ENCODE measurements around the gene HNRNPA1L2. TPM values are rescaled to one million over a fixed set of nuclear protein-coding genes. Genes with fewer than 3 reads are reported as not detected.

The HNRNPA1L2 gene
- total and polyA plus RNA-seq, 12 donors: 1.7 to 9.1 (median 3.5) TPM

- H3K36me3 ChIP-seq: peaks cover 0 to 35% (median 0%) of the 10 kb centered on the region in 9 donors
- H3K4me3 ChIP-seq: no peak overlapping the region
- DNase-seq (no peak), ATAC-seq (no peak)
- H3K4me1 ChIP-seq: peaks cover 0 to 22% (median 12%) of the 10 kb centered on the region in 9 donors
- no peaks in the 10 kb centered on the region for H3K27me3 ChIP-seq
- no peaks in the 10 kb centered on the region for H3K9me3 ChIP-seq
- no peak for TF ChIP-seq CTCF (IDR thresholded peaks at IDR 0.05)
- intact Hi-C loops (cut with DNase I): no loop called here
- H3K27ac ChIP-seq: no peak overlapping the region
Observed at GRCh38 chr13:52646967-52647366, 4.7 kb downstream of the HNRNPA1L2 start.

GRCh38 chr13:52650731-52651130 lies 8.5 kb downstream of the HNRNPA1L2 start:
- no peak overlapping the region for H3K27ac ChIP-seq
- DNase-seq (no peak), ATAC-seq (no peak)
- WGBS, 2 donors: 69 to 70% methylated on average over 6 of the region's 6 CpGs
- no peak for TF ChIP-seq CTCF (IDR thresholded peaks at IDR 0.05)
- intact Hi-C loops (cut with DNase I): loop anchor here in 4 of 10 donors (5.0 to 10.0 kb wide), 2 partner anchors 33 to 196 kb away; partner anchors contain the start of genes CKAP2 (in 1 of the 4) and VPS36 (in 1 of the 4)
- no peaks in the 10 kb centered on the region for H3K9me3 ChIP-seq
- H3K27me3 ChIP-seq: no peaks in the 10 kb centered on the region
- H3K4me1 ChIP-seq: peaks cover 0 to 39% (median 33%) of the 10 kb centered on the region in 9 donors
- H3K4me3 ChIP-seq: peak overlapping the region in 6 of 10 donors; percentile 68 to 84 (median 74)
- peaks cover 0 to 21% (median 0%) of the 10 kb centered on the region in 9 donors for H3K36me3 ChIP-seq

- peak in 1 of 9 donors; percentile 13 for TF ChIP-seq CTCF (IDR thresholded peaks at IDR 0.05)
- Histone ChIP-seq H3K9me3 (no peaks in the 10 kb centered on the region), H3K27me3 (no peaks in the 10 kb centered on the region), H3K4me3 (peak overlapping the region; percentile 57 to 84 (median 74)), H3K27ac (peak overlapping the region; percentile 86 to 98 (median 97)), H3K36me3 (peaks cover 0 to 21% (median 0%) of the 10 kb centered on the region in 9 donors), H3K4me1 (peaks cover 0 to 47% (median 42%) of the 10 kb centered on the region in 9 donors)
- intact Hi-C loops (cut with DNase I): loop anchor here in 6 of 10 donors (1.0 to 10.0 kb wide), 4 partner anchors 35 to 197 kb away; partner anchors contain the start of genes CKAP2 (in 1 of the 6) and VPS36 (in 1 of the 6)
- 0 to 1% methylated on average over 7 of the region's 7 CpGs for WGBS, 2 donors
- ATAC-seq (peak; percentile 3 to 67 (median 40)), DNase-seq (no peak)
Observed at GRCh38 chr13:52651897-52652195, 9.6 kb downstream of the HNRNPA1L2 start.

GRCh38 chr13:52652196-52652979 lies 10.2 kb downstream of the HNRNPA1L2 start, which contains the start of gene SUGT1:
TSS of gene SUGT1 (plus strand) at chr13:52652836. CDS start at chr13:52652921, 85 bp downstream.
- 0% methylated on average over 61 of the region's 61 CpGs for WGBS, 2 donors
- TF ChIP-seq CTCF (IDR thresholded peaks at IDR 0.05): peak; percentile 36 to 78 (median 62)
- H3K4me1 ChIP-seq: peaks cover 0 to 49% (median 42%) of the 10 kb centered on the region in 9 donors
- peak within 1 kb of the TSS; percentile 57 to 84 (median 74) for H3K4me3 ChIP-seq
- ATAC-seq (peak; percentile 99 to 100 (median 100)), DNase-seq (peak; percentile 97 to 98)
- H3K9me3 ChIP-seq: no peaks in the 10 kb centered on the region
- peak within 1 kb of the TSS; percentile 86 to 98 (median 97) for H3K27ac ChIP-seq
- H3K27me3 ChIP-seq: no peaks in the 10 kb centered on the region
- peaks cover 0 to 25% (median 0%) of the 10 kb centered on the region in 9 donors for H3K36me3 ChIP-seq
- intact Hi-C loops (cut with DNase I): loop anchor here in 6 of 10 donors (1.0 to 10.0 kb wide), 4 partner anchors 35 to 198 kb away; partner anchors contain the start of genes CKAP2 (in 1 of the 6) and VPS36 (in 1 of the 6)

All from heart right ventricle (tissue), 16 donors.